SK-MEL-5 (cell line): Measurements from ENCODE around the gene CD83. TPM values are rescaled to one million over a fixed set of nuclear protein-coding genes. Genes with fewer than 3 reads are reported as not detected.
"Not testable (repeated sequence)": the region's sequence is repeated elsewhere in the genome, so short reads cannot be mapped to it uniquely, and the experiment has no call there.

Experiments used
- DNase-seq: peaks from one replicate; pipeline ENCODE4 v3.0.0-alpha.2; 2016; ENCODE audit warnings: low read depth, low spot score
- in situ Hi-C: cut with HindIII; loops from 2 replicates; pipeline ENCODE4 v1.10.0; 2016; ENCODE audit warnings: low sequenced_read_pairs, high pct_unique_total_duplicates, low pct_unique_long_range_greater_than_20kb
- polyA plus RNA-seq, 2 experiments: library from polyadenylated mRNA; depleted of rRNA; stranded (reverse); fragments of >200 nt; gene quantifications; 2 replicates each; pipeline ENCODE4 v1.2.3, GENCODE V29; 2015
- total RNA-seq: library from RNA; depleted of rRNA; stranded (reverse); fragments of >200 nt; shearing (Covaris generic); gene quantifications from 2 replicates; pipeline ENCODE4 v1.2.3, GENCODE V29; 2014; rRNA removed

Gene CD83, protein sequence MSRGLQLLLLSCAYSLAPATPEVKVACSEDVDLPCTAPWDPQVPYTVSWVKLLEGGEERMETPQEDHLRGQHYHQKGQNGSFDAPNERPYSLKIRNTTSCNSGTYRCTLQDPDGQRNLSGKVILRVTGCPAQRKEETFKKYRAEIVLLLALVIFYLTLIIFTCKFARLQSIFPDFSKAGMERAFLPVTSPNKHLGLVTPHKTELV
- 43.0 and 43.5 TPM in 2 replicates for total RNA-seq
- 37.3 and 39.1 TPM in 2 replicates for polyA plus RNA-seq (2015; cell fraction: cytosol; rRNA removed)
- 17.8 and 22.1 TPM in 2 replicates for polyA plus RNA-seq (2015; cell fraction: nucleus; rRNA removed)

DNA sequence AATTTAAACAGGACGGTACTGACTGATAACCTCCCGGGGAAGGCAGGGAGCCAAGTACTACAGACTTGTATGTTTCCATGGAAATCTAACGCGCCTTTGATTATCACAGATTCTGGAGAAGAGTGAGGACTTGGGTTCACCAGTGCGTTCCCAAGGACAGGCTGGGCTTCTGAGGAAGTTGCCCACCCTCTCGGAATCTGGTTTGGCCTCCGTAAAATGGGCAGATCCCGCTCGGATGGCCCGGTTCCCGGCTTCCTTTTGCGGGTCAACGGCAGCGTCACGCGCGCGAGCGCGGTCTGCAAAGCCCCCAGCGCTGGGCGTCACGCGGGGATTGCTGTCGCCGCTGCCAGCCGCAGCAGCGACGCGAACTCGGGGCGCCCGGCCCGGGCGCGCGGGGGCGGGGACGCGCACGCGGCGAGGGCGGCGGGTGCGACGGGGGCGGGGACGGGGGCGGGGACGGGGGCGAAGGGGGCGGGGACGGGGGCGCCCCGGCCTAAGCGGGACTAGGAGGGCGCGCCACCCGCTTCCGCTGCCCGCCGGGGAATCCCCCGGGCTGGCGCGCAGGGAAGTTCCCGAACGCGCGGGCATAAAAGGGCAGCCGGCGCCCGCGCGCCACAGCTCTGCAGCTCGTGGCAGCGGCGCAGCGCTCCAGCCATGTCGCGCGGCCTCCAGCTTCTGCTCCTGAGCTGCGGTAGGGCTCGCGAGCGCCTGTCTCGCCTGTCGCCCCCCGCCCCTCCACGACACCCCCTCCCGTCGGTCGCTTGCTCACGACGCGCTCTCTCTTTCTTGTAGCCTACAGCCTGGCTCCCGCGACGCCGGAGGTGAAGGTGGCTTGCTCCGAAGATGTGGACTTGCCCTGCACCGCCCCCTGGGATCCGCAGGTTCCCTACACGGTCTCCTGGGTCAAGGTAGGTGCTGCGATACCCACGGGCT, at the start of gene CD83:
TSS of gene CD83 (plus strand) at position 615 of the 933 bp plus-strand sequence. CDS start at position 655, 40 bp downstream.
- DNase-seq, result peak; percentile 62
- in situ Hi-C loops, result no loop called here

DNA sequence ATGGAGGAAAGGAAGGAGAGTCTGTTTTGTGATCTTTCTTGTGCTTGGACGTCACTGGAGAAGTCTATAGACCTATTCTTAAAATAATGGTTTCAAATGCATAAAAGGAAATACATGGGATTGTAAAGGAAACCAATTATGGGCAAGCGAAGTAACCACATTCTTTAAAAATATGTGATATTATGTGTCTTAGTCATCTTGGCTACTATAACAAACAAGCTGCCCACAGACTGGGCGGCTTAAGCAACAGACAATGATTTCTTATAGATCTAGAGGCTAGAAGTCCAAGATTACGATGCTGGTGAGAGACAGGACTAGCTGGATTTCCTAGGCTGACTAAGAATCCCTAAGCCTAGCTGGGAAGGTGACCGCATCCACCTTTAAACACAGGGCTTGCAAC, 49.4 kb upstream of the CD83 start:
- peak; percentile 68 for DNase-seq
- in situ Hi-C loops, result no loop called here

DNA sequence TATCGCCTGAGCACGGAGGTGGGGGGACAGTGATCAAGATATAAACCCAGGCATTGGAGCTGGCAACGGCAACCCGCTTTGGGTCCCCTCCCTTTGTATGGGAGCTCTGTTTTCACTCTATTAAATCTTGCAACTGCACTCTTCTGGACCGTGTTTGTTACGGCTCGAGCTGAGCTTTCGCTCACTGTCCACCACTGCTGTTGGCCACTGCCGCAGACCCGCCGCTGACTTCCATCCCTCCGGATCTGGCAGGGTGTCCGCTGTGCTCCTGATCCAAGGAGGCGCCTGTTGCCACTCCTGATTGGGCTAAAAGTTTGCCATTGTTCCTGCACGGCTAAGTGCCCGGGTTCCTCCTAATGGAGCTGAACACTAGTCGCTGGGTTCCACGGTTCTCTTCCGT, 48.9 kb upstream of the CD83 start:
- no peak for DNase-seq
- in situ Hi-C loops, result no loop called here

DNA sequence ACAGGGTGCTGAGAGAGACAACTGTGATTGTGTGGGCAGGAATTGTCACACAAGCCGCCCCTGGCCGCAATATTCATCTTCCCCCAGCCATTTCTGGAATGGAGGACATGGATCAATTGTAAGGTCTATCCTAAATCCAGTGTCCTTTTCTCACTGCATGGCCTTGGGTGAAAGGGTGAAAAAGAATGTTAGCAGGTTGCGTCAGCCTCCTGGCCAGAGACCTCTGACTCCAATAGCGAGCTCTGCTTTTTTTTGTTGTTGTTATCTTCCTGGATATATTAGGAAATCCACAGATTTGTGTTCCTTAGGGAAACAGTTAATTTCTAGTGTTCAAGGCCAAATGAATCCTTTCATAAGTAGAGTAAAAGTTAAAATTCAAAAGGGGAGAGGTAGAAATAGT, 47.1 kb upstream of the CD83 start:
- in situ Hi-C loops, result no loop called here
- DNase-seq, result no peak

DNA sequence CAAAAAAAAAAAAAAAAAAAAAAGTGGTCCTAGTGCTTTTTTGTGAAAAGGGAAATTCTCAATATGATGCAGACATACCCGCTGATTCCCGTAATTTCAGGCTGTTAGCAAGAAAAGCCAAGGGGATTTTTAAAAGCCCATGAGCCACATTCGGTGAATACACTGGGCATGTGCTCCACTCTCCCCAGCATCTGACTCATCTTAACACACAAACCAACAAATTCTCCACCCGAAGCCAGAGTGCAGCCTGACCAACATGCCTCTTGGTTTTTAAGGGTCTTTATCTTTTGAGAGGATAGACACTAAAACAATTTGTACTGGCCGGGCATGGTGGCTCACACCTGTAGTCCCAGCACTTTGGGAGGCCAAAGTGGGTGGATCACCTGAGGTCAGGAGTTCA, 45.5 kb upstream of the CD83 start:
- DNase-seq, result no peak
- in situ Hi-C loops, result no loop called here

DNA sequence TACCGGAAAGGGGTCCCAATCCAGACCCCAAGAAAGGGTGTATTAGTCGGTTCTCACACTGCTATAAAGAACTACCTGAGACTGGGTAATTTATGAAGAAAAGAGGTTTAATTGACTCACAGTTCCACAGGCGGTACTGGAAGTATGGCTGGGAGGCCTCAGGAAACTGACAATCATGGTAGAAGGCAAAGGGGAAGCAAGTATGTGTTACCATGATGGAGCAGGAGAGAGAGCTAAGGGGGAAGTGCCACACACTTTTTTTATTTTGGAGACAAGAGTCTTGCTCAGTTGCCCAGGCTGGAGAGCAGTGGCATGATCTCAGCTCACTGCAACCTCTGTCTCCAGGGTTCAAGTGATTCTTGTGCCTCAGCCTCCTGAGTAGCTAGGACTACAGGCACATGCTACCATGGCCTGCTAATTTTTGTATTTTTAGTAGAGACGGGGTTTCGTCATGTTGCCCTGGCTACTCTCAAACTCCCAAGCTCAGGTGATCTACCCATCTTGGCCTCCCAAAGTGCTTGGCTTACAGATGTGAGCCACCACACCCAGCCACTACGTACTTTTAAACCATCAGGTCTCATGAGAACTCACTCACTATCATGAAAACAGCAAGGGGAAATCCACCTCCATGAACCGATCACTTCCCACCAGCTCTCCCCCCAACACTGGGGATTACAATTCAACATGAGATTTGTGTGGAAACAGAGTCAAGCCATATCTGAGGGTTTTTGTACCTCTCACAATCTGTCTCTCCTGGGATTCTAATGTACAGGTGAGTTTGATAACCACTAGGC, 43.8 kb upstream of the CD83 start:
- DNase-seq, in situ Hi-C loops: not testable (repeated sequence)

DNA sequence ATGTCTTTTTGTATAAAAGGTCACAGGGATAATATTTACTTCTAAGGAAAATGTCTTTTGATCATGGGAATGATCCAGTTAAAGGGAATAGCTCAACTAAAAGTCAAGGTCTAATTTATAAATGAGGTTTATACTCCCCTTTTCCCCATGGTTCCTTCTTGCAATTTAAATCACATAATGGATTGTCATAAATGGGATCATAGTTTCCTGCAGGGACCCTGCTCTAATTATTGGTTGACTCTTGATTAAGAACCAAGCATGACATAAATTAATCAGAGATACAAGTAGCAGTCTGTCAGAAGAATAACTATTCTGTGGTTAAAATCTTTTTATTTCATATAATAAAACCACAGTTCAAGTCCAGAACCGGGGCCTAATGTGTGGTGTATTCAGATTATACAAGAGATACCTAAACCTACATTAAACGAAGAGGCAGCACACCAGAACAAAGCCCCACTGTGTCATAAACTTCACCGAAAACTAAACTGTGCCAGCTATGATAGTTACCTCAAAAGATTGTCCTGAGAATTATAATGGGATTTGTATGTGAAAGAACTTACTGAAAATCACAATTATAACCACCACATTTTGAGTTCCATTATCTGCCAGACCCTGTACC, 43.0 kb upstream of the CD83 start:
- no peak for DNase-seq
- in situ Hi-C loops, result no loop called here

DNA sequence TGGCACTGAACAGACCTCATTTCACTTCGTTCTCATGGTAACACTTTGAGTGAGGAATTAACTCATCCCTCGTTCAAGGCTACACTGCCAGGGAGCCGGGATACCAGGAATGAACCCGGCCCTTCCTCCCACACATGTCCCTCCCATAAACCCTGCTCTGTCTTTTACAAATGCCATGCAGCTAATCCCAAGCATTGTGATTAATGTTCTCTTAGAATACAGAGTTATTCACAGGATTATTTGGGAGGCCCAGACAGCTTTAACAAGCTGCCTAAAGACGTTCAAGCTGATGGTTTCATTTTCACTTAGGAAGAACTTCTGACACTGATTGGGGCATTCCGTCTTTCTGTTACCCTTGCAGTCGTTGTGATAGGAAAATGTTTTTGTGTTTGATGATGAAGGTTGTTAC, 42.5 kb upstream of the CD83 start:
- peak; percentile 79 for DNase-seq
- in situ Hi-C loops, result no loop called here

DNA sequence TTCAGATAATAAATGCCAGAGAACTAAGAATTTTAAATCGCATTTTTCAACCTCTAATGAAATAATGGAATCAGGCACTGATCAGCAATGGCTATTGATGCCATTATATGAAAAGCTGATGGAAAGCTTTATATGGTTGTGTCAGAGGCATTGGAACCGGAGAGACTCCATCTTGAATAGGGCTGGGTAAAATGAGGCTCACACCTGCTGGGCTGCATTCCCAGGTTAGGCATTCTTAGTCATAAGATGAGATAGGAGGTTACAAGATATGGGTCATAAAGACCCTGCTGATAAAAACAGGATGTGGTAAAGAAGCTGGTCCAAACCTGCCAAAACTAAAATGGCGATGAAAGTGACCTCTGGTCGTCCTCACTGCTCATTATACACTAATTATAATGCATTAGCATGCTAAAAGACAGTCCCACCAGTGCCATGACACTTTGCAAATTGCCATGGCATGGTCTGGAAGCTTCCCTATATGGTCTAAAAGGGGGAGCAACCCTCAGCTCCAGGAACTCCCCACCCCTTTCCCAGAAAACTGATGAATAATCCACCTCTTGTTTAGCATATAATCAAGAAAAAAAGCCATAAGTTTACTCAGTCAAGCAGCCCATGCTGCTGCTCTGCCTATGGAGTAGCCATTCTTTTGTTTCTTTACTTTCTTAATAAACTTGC, 40.2 kb upstream of the CD83 start:
- no peak for DNase-seq
- in situ Hi-C loops, result no loop called here

DNA sequence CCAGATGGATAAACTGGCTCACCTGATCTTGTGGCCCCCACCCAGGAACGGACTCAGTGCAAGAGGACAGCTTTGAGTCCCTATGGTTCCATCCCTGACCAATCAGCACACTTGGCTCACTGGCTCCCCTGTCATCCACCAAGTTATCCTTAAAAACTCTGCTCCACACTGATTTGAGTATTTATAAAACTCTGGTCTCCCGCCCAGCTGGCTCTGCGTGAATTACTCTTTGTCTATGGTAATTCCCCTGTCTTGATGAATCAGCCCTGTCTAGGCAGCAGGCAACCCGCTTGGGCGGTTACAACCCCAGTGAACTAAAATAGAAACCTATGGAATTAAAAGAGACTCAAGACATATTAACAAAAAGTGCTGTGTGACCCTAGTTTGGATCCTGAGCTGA, 38.1 kb upstream of the CD83 start:
- in situ Hi-C loops, result no loop called here
- peak; percentile 85 for DNase-seq

DNA sequence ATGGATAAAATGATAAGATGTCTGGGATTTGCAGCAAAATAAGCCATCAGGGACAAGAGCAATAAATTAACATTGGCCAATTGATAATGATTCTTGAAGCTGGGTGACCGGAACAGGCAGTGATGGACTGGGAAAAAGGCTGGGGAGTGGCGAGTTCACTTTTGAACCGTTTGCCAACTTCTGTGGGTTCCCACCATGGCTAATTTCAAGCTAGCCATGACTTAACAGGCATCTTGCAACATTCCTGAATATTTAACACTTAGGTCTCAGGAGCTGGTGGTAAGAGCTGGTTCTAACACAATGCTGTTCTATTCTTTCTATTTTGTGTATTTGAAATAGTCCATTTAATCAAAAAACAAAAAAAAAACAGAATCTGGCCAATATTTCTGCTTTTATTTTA, 37.6 kb upstream of the CD83 start:
- no peak for DNase-seq
- in situ Hi-C loops, result no loop called here

DNA sequence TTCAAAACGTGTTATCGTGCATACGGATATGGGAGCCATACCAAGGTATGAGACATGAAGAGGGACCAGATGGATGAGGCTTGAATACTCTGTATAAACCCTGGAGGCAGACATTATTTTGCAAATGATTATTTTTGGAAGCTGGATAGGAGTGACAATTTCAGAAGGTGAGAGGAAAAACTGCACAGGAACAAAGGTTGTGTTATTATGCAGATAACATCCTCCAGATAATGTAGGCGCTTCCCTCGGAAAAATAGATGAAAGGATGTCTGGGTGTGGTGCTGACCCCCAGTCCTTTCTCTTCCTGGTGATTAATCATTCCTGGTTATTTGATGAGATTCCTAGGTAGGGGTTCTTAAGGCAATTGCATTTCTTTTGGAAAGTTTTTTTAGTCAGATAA, 36.4 kb upstream of the CD83 start:
- in situ Hi-C loops, result no loop called here
- DNase-seq, result no peak

DNA sequence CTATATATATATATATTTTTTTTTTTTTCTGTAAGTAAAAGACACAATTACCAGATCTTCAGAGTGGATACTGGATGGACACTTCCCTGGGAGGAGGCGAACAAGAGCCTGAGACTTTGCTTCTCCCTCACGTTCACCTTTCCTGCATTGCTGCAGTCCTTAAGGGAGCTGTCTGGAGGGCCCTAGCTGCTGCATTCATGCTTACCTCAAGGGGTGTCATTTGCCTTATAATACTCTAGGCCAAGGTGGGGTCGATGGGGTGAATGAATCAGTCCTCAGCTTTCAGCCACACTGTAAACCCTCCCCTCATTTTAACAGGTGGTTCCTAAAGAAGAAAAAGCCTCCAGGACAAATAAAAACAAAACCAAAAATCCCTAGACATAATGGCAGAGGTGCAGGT, 34.8 kb upstream of the CD83 start:
- in situ Hi-C loops, result no loop called here
- DNase-seq, result no peak

DNA sequence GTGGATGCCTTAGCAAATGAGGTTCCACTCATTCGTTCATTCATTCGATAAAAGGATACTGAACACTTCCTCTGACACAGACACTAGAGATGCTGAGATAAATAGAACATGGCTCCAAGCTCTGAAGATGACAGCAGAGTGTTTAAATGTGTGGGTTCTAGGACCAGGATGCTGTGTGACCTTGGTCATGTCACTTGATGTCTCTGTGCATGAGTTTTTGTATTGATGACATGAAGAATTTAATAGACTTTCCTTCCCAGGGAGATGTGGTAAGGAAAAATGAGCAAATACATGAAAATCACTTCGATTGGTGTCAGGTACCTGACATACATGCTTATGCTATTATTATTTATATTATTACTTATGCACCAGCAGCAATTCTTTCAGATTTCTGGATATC, 34.3 kb upstream of the CD83 start:
- no peak for DNase-seq
- in situ Hi-C loops, result no loop called here

DNA sequence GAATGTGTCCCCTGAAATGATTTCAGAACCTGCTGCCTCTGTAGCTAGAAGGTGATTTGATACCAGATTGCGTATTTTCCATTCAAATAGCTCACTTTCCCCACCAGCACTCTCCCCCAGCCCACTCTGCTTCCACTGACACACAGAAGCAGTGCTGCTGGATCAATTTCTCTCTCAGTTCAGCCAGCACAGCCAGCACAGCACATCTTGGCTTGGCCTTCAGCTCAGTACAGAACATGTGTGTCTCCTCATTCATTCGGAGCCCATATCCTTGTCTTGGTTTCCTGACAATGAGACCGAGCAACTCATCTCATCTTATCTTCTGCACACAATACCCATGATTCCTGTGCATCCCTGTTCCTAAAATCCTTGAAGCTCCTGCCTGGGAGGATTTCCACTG, 33.8 kb upstream of the CD83 start:
- in situ Hi-C loops, result no loop called here
- no peak for DNase-seq

DNA sequence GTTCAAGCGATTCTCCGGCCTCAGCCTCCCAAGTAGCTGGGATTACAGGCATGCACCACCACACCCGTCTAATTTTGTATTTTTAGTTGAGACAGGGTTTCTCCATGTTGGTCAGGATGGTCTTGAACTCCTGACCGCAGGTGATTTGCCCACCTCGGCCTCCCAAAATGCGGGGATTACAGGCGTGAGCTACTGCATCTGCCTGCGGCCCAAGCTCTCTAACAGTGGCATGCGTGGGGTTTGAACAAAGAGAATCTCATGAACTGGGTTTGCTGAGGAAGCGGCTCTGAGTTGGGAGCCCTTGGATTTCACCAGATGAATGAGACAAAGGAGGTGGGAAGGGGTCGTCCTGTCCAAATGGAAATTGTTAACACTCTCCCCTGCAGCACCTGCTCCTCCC, 33.2 kb upstream of the CD83 start:
- in situ Hi-C loops, result no loop called here

DNA sequence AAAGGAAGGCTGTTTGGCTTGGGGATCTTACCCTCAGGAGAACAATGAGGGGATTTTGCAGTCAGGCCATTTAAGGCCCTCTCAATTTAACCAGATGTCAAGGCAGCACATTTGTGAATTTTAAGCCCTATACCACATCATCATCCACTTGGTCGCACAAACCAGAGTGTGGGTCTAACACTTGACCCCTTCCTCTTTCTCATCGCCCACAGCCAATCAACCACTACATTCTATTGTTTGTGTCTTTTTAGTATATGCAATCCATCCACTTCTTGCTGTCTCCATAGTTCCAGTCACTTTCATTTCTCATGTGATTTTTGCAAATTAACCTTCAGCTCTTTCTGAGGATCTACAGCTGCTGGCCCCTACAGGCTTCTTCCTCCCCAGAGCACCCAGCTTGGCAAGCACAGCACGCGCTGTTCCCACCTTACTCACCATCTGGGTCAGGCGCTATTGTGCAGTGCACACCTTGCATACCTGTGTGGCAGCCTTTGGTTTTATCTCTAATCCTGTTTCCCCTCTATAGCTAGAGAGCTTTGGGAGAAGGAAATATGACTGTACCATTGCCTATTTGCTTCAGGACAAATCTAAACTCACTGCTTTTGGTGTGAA, 32.3 kb upstream of the CD83 start:
- in situ Hi-C loops, result no loop called here

More for the DNA sequence above, 33.2 kb upstream of the CD83 start:
- no peak for DNase-seq

More for the DNA sequence above, 32.3 kb upstream of the CD83 start:
- no peak for DNase-seq
